Choroid plexus epithelial cell (primary cell): Measurements from ENCODE around the gene TMEM37.

Experiments
- DNase-seq: peaks from one replicate; pipeline ENCODE4 v3.0.0-alpha.2; 2010; ENCODE audit warnings: low read depth
- H3K4me3 ChIP-seq: 2 replicates; pipeline ENCODE4 v1.5.1; 2011; ENCODE audit warnings: low read depth, mild to moderate bottlenecking, control low read depth, low read length, moderate library complexity
- CTCF ChIP-seq: conservative IDR thresholded peaks from 2 replicates; pipeline ENCODE4 v1.5.1; 2011; ENCODE audit warnings: low read depth, mild to moderate bottlenecking, control low read depth, inconsistent platforms, low read length, moderate library complexity

TMEM37 gene

GRCh38 chr2:119419803-119420508 is 11.7 kb upstream of the TMEM37 start:
- TF ChIP-seq CTCF: no peak
- H3K4me3 ChIP-seq: no peak overlapping the region
- no peak for DNase-seq

GRCh38 chr2:119421304-119421703 is 10.3 kb upstream of the TMEM37 start:
- DNase-seq: no peak
- no peak for TF ChIP-seq CTCF
- no peak overlapping the region for H3K4me3 ChIP-seq

DNA sequence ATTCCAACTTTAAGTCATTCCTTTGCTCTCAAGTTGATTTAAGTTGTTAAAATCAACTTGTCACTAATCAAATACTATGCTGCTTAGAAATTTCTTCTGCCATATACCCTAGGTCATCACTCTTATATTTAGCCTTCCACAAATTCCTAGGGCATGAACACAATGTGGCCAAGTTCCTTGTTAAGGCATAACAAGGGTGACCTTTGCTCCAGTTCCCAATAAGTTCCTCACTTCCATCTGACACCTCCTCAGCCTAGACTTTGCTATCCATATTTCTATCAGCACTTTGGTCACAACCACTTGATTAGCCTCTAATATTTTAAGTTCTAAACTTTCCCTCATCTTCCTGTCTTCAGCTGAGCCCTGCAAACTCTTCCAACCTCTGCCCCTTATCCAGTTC is 9.9 kb upstream of the TMEM37 start:
- TF ChIP-seq CTCF: no peak
- DNase-seq: no peak
- H3K4me3 ChIP-seq: no peak overlapping the region

DNA sequence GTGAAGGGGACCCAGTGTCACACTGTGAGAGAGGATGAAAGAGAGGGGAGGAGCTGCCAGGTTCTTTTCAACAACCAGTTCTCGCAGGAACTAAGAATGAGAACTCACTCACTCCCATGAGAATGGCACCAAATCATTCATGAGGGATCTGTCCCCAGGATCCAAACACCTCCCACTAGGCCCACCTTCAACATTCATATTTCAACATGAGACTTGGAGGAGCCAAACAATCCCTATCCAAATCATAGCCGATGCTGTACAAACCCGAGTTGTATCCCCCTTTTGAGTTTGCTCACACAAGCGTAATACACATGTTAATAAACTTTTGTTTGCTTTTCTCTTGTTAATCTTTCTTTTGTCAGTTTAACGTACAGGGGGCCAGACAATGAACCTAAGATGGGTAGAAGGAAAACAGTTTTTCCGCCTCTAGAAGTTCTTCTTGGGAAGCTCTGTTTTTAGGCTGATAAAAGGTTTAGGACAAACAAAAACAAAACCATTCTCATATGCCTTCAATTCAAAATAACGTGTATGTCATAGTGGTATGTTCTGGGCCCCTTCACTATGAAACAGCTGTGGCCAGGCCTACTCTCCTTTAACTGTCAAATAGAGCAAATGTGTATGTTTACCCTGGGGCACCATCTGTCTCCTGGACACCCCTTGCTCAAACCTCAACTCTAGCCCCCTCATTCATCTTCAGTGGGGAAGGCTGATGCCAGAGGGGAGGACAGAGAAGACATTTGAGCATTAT is 9.1 kb upstream of the TMEM37 start:
- TF ChIP-seq CTCF: no peak
- H3K4me3 ChIP-seq: no peak overlapping the region
- DNase-seq: no peak

DNA sequence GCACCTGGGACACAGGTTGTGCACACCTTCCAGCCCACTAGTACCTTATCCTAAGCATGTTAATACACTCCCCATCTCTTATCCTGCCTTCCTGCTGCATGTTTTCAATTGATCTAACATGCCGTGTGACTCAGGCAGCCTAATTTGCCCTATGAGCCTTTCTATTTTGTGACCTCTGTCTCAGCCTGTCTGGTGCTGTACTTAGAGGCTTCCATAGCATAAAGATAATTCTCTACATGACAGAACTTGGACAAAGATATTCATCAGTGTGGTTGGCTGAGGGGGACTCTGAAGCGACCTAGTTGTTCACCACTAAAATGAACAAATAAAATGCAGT is 8.6 kb upstream of the TMEM37 start:
- no peak for DNase-seq
- no peak for TF ChIP-seq CTCF
- no peak overlapping the region for H3K4me3 ChIP-seq

DNA sequence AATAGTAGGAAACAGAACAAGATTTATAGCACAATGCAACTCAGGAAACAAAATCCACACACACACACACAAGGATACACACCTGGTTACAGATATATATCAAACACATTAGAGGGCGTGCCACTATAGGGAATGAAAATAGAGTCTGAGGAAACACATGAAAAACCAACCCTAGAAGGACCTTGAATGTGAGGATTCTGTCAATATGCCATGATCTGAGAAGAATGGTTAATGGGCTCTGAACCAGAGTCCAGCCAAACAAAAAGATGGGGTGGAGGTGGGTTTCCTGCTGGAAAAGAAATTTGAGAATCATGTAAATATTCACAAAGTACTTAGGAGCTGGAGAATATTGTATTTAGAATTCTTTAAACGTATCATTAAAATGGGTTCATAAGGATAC is 7.8 kb upstream of the TMEM37 start:
- no peak for TF ChIP-seq CTCF
- no peak overlapping the region for H3K4me3 ChIP-seq
- DNase-seq: no peak
